ENCODE data around the gene SLC23A1. TPM values are rescaled to one million over a fixed set of nuclear protein-coding genes. Genes with fewer than 3 reads are reported as not detected.

SLC23A1 gene
- total RNA-seq, 2 donors from 2014 or later, result not detected

- no peak for TF ChIP-seq CTCF (IDR thresholded peaks at IDR 0.05)
- no peaks in the 10 kb centered on the region for H3K27me3 ChIP-seq (replicated peaks; ENCODE audit: insufficient read depth)
- no peak overlapping the region for H3K4me3 ChIP-seq
- peaks cover 23 to 32% of the 10 kb centered on the region in 2 donors for H3K4me1 ChIP-seq (ENCODE audit: control insufficient read depth in 1 of 2, low read depth in 2 of 2)
- H3K27ac ChIP-seq, result no peak overlapping the region
- no peaks in the 10 kb centered on the region for H3K9me3 ChIP-seq
- no peak for DNase-seq (ENCODE audit: low spot score)
- ATAC-seq (ENCODE audit: insufficient number of reproducible peaks, low FRiP score, low read depth), result no peak
- no peaks in the 10 kb centered on the region for H3K36me3 ChIP-seq
Observed at GRCh38 chr5:139344177-139344576, 38.9 kb downstream of the SLC23A1 start.

GRCh38 chr5:139343476-139343875 is 39.6 kb downstream of the SLC23A1 start:
- Histone ChIP-seq H3K27me3 (replicated peaks; ENCODE audit: insufficient read depth) (no peaks in the 10 kb centered on the region), H3K36me3 (no peaks in the 10 kb centered on the region), H3K9me3 (no peaks in the 10 kb centered on the region), H3K4me1 (ENCODE audit: control insufficient read depth in 1 of 2, low read depth in 2 of 2) (peaks cover 20 to 32% of the 10 kb centered on the region in 2 donors), H3K27ac (no peak overlapping the region), H3K4me3 (peak overlapping the region; percentile 91)
- TF ChIP-seq CTCF (IDR thresholded peaks at IDR 0.05), result no peak
- ATAC-seq (ENCODE audit: insufficient number of reproducible peaks, low FRiP score, low read depth) (no peak), DNase-seq (ENCODE audit: low spot score) (no peak)

- H3K4me1 ChIP-seq (ENCODE audit: control insufficient read depth in 1 of 2, low read depth in 2 of 2), result peaks cover 17 to 32% of the 10 kb centered on the region in 2 donors
- peak overlapping the region; percentile 95 to 97 for H3K27ac ChIP-seq
- no peaks in the 10 kb centered on the region for H3K27me3 ChIP-seq (replicated peaks; ENCODE audit: insufficient read depth)
- peak overlapping the region; percentile 91 for H3K4me3 ChIP-seq
- no peaks in the 10 kb centered on the region for H3K36me3 ChIP-seq
- ATAC-seq (ENCODE audit: insufficient number of reproducible peaks, low FRiP score, low read depth) (no peak), DNase-seq (ENCODE audit: low spot score) (no peak)
- TF ChIP-seq CTCF (IDR thresholded peaks at IDR 0.05), result no peak
- no peaks in the 10 kb centered on the region for H3K9me3 ChIP-seq
Observed at GRCh38 chr5:139342423-139342723, 40.7 kb downstream of the SLC23A1 start.

GRCh38 chr5:139341689-139342422 is 41.2 kb downstream of the SLC23A1 start, which contains the start of gene PAIP2:
PAIP2 (plus strand) TSS chr5:139341854; CDS start chr5:139363785, 21,931 bp downstream.
- no peaks in the 10 kb centered on the region for H3K27me3 ChIP-seq (replicated peaks; ENCODE audit: insufficient read depth)
- peak; percentile 60 for TF ChIP-seq CTCF (IDR thresholded peaks at IDR 0.05)
- peak within 1 kb of the TSS; percentile 95 to 97 for H3K27ac ChIP-seq
- H3K9me3 ChIP-seq, result no peaks in the 10 kb centered on the region
- H3K4me1 ChIP-seq (ENCODE audit: control insufficient read depth in 1 of 2, low read depth in 2 of 2), result peaks cover 17 to 36% of the 10 kb centered on the region in 2 donors
- peak; percentile 93 for ATAC-seq (ENCODE audit: insufficient number of reproducible peaks, low FRiP score, low read depth)
- H3K36me3 ChIP-seq, result no peaks in the 10 kb centered on the region
- peak; percentile 95 for DNase-seq (ENCODE audit: low spot score)
- H3K4me3 ChIP-seq, result peak within 1 kb of the TSS; percentile 91

- H3K36me3 ChIP-seq, result no peaks in the 10 kb centered on the region
- TF ChIP-seq CTCF (IDR thresholded peaks at IDR 0.05), result no peak
- peak overlapping the region in 1 of 2 donors; percentile 97 for H3K27ac ChIP-seq
- no peaks in the 10 kb centered on the region for H3K27me3 ChIP-seq (replicated peaks; ENCODE audit: insufficient read depth)
- H3K9me3 ChIP-seq, result no peaks in the 10 kb centered on the region
- no peak for DNase-seq (ENCODE audit: low spot score)
- peaks cover 16 to 42% of the 10 kb centered on the region in 2 donors for H3K4me1 ChIP-seq (ENCODE audit: control insufficient read depth in 1 of 2, low read depth in 2 of 2)
- peak overlapping the region; percentile 91 for H3K4me3 ChIP-seq
- peak; percentile 8 for ATAC-seq (ENCODE audit: insufficient number of reproducible peaks, low FRiP score, low read depth)
Observed at GRCh38 chr5:139341187-139341688, 41.9 kb downstream of the SLC23A1 start.
